Thoracic aorta (tissue), 2 donors: ENCODE data around the gene CCDC32. TPM values are rescaled to one million over a fixed set of nuclear protein-coding genes. Genes with fewer than 3 reads are reported as not detected.

Experiments used
- ATAC-seq: fragments of 150-250 bp; one replicate; pipeline ENCODE4 v1.8.0; 2017; ENCODE audit warnings: low read depth; ENCODE audit not compliant: insufficient number of reproducible peaks, low FRiP score
- DNase-seq: peaks from one replicate; pipeline ENCODE4 v3.0.0-alpha.2; 2020; ENCODE audit warnings: low spot score
- H3K27ac ChIP-seq, 2 donors: fragments of 200-600 bp; sonication (generic); 1 replicate in 1 of 2; 2 replicates in 1 of 2; pipeline ENCODE4 v1.5.1; 2016; ENCODE audit warnings: mild to moderate bottlenecking in 2 of 2, moderate library complexity in 2 of 2
- H3K27me3 ChIP-seq: fragments of 200-600 bp; sonication (generic); replicated peaks from 2 replicates; pipeline ENCODE4 v1.6.0; 2016; ENCODE audit warnings: mild to moderate bottlenecking; ENCODE audit not compliant: insufficient read depth
- H3K36me3 ChIP-seq: fragments of 200-600 bp; sonication (generic); one replicate; pipeline ENCODE4 v1.5.1; 2016
- H3K4me1 ChIP-seq, 2 donors: fragments of 200-600 bp; sonication (generic); 1 replicate in 1 of 2; 2 replicates in 1 of 2; pipeline versions ENCODE4 v1.5.1 to v1.6.0; 2016; ENCODE audit warnings: low read depth in 2 of 2, mild to moderate bottlenecking in 1 of 2; ENCODE audit not compliant: control insufficient read depth in 1 of 2
- H3K4me3 ChIP-seq: fragments of 200-600 bp; sonication (generic); 2 replicates; pipeline ENCODE4 v1.5.1; 2016; ENCODE audit warnings: mild to moderate bottlenecking
- H3K9me3 ChIP-seq: fragments of 200-600 bp; sonication (generic); 2 replicates; pipeline ENCODE4 v1.5.1; 2016
- CTCF ChIP-seq: fragments of 200-600 bp; sonication (generic); IDR thresholded peaks from one replicate; pipeline ENCODE4 v1.5.1; 2019; ENCODE audit warnings: antibody characterized with exemption
- total RNA-seq, 2 donors: library from RNA; depleted of rRNA; stranded (reverse); fragments of >200 nt; gene quantifications; one replicate each; pipeline versions ENCODE4 v1.1.0 to v1.2.3, GENCODE V29; 2016

Gene CCDC32
- total RNA-seq, 2 donors from 2014 or later = 15.8 to 53.1 TPM

- TF ChIP-seq CTCF = no peak
- ATAC-seq = no peak
- Histone ChIP-seq H3K4me3 (no peak overlapping the region), H3K9me3 (no peaks in the 10 kb centered on the region), H3K36me3 (no peaks in the 10 kb centered on the region), H3K27ac (no peak overlapping the region), H3K4me1 (peaks cover 0 to 6% of the 10 kb centered on the region in 2 donors), H3K27me3 (no peaks in the 10 kb centered on the region)
- DNase-seq = no peak
Observed at GRCh38 chr15:40598126-40598525, 33.3 kb upstream of the CCDC32 start.

GRCh38 chr15:40597024-40597423, 32.2 kb upstream of the CCDC32 start:
- no peak for DNase-seq
- Histone ChIP-seq H3K27me3 (no peaks in the 10 kb centered on the region), H3K36me3 (no peaks in the 10 kb centered on the region), H3K9me3 (no peaks in the 10 kb centered on the region), H3K27ac (no peak overlapping the region), H3K4me3 (no peak overlapping the region), H3K4me1 (peaks cover 0 to 6% of the 10 kb centered on the region in 2 donors)
- ATAC-seq = no peak
- no peak for TF ChIP-seq CTCF

GRCh38 chr15:40595773-40596172, 30.9 kb upstream of the CCDC32 start:
- Histone ChIP-seq H3K4me3 (no peak overlapping the region), H3K36me3 (no peaks in the 10 kb centered on the region), H3K27ac (no peak overlapping the region), H3K4me1 (peaks cover 0 to 6% of the 10 kb centered on the region in 2 donors), H3K9me3 (no peaks in the 10 kb centered on the region), H3K27me3 (no peaks in the 10 kb centered on the region)
- ATAC-seq (no peak), DNase-seq (no peak)
- TF ChIP-seq CTCF = no peak

- Histone ChIP-seq H3K27me3 (no peaks in the 10 kb centered on the region), H3K4me3 (peak overlapping the region; percentile 75), H3K9me3 (no peaks in the 10 kb centered on the region), H3K36me3 (no peaks in the 10 kb centered on the region), H3K27ac (no peak overlapping the region), H3K4me1 (peaks cover 0 to 10% of the 10 kb centered on the region in 2 donors)
- no peak for TF ChIP-seq CTCF
- no peak for DNase-seq
- ATAC-seq = no peak
Observed at GRCh38 chr15:40595219-40595618, 30.4 kb upstream of the CCDC32 start.

GRCh38 chr15:40594429-40594836, 29.6 kb upstream of the CCDC32 start:
- Histone ChIP-seq H3K4me1 (peaks cover 3 to 16% of the 10 kb centered on the region in 2 donors), H3K9me3 (no peaks in the 10 kb centered on the region), H3K4me3 (peak overlapping the region; percentile 75), H3K27ac (peak overlapping the region in 1 of 2 donors; percentile 92), H3K36me3 (no peaks in the 10 kb centered on the region), H3K27me3 (no peaks in the 10 kb centered on the region)
- ATAC-seq = no peak
- DNase-seq = no peak
- no peak for TF ChIP-seq CTCF
